Astrocyte of the hippocampus (primary cell): ENCODE results near the gene SLC22A6.

ENCODE experiments used
- DNase-seq: peaks from one replicate; pipeline ENCODE4 v3.0.0; 2011; ENCODE audit warnings: low read depth, low spot score

The SLC22A6 gene

GRCh38 chr11:62931499-62932278 lies 53.1 kb downstream of the SLC22A6 start:
- no peak for DNase-seq

GRCh38 chr11:62930666-62931065 lies 54.1 kb downstream of the SLC22A6 start:
- DNase-seq: no peak

- no peak for DNase-seq
Observed at GRCh38 chr11:62930157-62930556, 54.6 kb downstream of the SLC22A6 start.

- no peak for DNase-seq
Observed at GRCh38 chr11:62928011-62928410, 56.8 kb downstream of the SLC22A6 start.

GRCh38 chr11:62926680-62927455 lies 57.9 kb downstream of the SLC22A6 start:
- no peak for DNase-seq
